AG10803 (cell line): ENCODE data around the gene TMEM63C.

ENCODE experiments used
- DNase-seq: peaks from one replicate; pipeline ENCODE4 v3.0.0; 2010; ENCODE audit warnings: low read depth
- H3K4me3 ChIP-seq: 2 replicates; pipeline ENCODE4 v1.5.1; 2011; ENCODE audit warnings: mild to moderate bottlenecking, low read length, control low read depth
- CTCF ChIP-seq: conservative IDR thresholded peaks from 2 replicates; pipeline ENCODE4 v1.5.1; 2011; ENCODE audit warnings: mild to moderate bottlenecking, low read length, control low read depth, inconsistent platforms

The TMEM63C gene

GRCh38 chr14:77141214-77142004, 40.2 kb upstream of the TMEM63C start, which contains the start of gene ZDHHC22:
TSS of gene ZDHHC22 (minus strand) at chr14:77141791. CDS start at chr14:77139738, 2,053 bp downstream.
- peak; percentile 22 for TF ChIP-seq CTCF
- peak within 1 kb of the TSS; percentile 20; the same call in 1 of the 2 replicates for H3K4me3 ChIP-seq
- DNase-seq: no peak

GRCh38 chr14:77142005-77142800, 39.4 kb upstream of the TMEM63C start:
- TF ChIP-seq CTCF: no peak
- no peak for DNase-seq
- H3K4me3 ChIP-seq: no peak overlapping the region

DNA sequence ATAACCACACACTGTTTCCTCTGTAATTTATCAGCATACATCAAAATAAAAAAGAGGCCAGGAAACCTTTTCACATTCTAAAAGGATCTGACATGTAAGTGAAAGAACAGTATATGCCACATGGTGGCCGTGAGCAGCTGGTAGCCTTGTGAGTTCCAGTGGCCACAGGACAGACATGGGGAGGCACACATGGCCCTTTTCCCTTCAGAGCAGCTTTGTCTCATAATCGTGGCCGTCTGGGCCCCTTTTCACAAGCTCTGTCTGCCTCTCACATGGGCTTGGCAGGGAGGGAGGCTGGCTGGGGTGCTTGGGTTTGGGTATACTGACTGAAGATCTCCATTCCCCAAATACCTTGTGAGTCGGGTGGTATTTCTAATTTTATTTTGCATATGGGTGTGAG, 38.5 kb upstream of the TMEM63C start:
- H3K4me3 ChIP-seq: no peak overlapping the region
- DNase-seq: no peak
- TF ChIP-seq CTCF: no peak

DNA sequence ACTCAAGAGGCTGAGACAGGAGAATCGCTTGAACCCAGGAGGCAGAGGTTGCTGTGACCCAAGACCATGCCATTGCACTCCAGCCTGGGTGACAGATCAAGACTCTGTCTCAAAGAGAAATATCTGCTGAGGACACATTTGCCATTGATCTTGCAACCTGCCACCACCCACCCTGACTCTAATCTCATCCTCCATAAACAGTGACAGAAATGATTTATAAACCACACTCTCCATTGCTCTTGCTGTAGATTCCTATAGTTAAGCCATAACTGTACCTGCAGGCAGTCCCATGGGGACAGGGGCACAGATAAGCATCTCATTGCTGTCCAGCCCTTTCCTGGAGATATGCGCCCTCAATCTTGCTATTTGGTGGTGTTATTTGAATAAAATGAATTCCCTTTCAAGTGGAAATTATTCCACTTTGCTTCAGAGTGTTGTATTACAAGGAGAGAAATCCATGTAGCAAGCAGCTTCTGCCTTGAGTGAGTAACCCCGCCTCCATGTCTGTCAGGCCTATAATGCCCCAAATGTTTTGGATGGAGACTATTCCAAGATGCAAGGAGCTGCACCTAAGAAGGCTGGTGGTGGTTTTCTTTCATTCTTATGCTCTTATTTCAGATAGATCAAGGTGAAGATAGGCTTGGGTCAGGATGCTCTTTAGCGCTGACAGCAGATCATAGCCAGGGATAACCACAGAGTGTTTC, 37.0 kb upstream of the TMEM63C start:
- TF ChIP-seq CTCF: no peak
- no peak for DNase-seq
- no peak overlapping the region for H3K4me3 ChIP-seq

GRCh38 chr14:77145975-77146740, 35.4 kb upstream of the TMEM63C start:
- H3K4me3 ChIP-seq: no peak overlapping the region
- TF ChIP-seq CTCF: no peak
- DNase-seq: no peak

DNA sequence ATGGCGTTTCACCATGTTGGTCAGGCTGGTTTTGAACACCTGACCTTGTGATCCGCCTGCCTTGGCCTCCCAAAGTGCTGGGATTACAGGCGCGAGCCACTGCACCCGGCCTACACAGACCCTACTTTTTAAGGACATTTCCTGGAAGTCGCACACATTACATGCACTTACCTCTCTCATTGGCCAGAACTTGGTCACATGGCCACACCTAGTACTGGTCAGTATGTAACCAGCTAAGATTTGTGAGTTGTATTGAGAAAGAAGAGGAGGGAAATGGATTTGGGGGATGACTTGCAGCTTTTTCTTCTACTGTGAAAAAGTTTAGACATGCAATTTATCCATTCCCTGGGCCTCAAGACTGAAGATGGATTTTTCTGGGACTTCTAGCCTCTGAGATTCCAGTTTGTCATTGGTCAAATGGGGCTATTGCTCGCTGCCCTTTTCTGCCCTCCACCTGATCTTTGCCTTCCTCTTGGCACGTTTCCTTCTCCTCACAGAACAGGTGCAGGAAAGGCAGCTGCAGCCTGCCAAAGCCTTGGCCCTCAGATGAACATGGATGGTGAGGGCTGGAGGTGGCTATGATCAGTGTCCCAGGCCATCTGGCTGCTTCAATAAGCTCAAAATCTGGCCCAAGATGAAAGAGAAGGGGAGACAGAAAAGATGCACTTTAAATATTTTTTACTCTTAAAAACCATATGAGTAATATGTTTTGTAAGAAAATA, 32.9 kb upstream of the TMEM63C start:
- no peak for DNase-seq
- TF ChIP-seq CTCF: no peak
- H3K4me3 ChIP-seq: no peak overlapping the region
